ENCODE results near the gene UBASH3B.

GRCh38 chr11:122861631-122862030 lies 206.1 kb downstream of the UBASH3B start:
- TF ChIP-seq CTCF (IDR thresholded peaks at IDR 0.05; ENCODE audit: insufficient read depth, low read depth, low read length) (no peak), EZH2 (IDR thresholded peaks at IDR 0.05; ENCODE audit: insufficient read depth, low read length) (no peak)
